CD4-positive, CD25-positive, alpha-beta regulatory T cell (primary cell): ENCODE results near the gene FER1L5. TPM values are rescaled to one million over a fixed set of nuclear protein-coding genes. Genes with fewer than 3 reads are reported as not detected.

Experiments
- ATAC-seq, 2 donors: fragments of 150-1000 bp; cut with Tn5 transposase; one replicate each; pipeline ENCODE4 v1.10.0; 2021; ENCODE audit warnings: low read depth in 2 of 2, moderate number of reproducible peaks in 2 of 2, moderate library complexity in 1 of 2
- DNase-seq, 3 donors: peaks; one replicate each; pipeline versions ENCODE4 v3.0.0 to v3.0.0-alpha.2; 2012 to 2022; ENCODE audit warnings: mixed read lengths in 1 of 3
- H3K27ac ChIP-seq: one replicate; pipeline ENCODE4 v1.7.0; 2013; ENCODE audit warnings: mild to moderate bottlenecking, low read length; ENCODE audit not compliant: insufficient read depth, poor library complexity, severe bottlenecking
- H3K27me3 ChIP-seq: one replicate; pipeline ENCODE4 v1.7.0; 2013; ENCODE audit warnings: low read length; ENCODE audit not compliant: control insufficient read depth, insufficient read depth
- H3K36me3 ChIP-seq: one replicate; pipeline ENCODE4 v1.7.0; 2013; ENCODE audit warnings: mild to moderate bottlenecking, low read length, moderate library complexity; ENCODE audit not compliant: control insufficient read depth, insufficient read depth
- H3K4me1 ChIP-seq: 2 replicates; pipeline ENCODE4 v1.7.0; 2013; ENCODE audit warnings: mild to moderate bottlenecking, low read length; ENCODE audit not compliant: insufficient read depth, control insufficient read depth, poor library complexity, severe bottlenecking
- H3K4me3 ChIP-seq: one replicate; pipeline ENCODE4 v1.7.0; 2013; ENCODE audit warnings: low read depth, mild to moderate bottlenecking, low read length, moderate library complexity
- H3K9me3 ChIP-seq, 2 experiments: 1 replicate in 1 of 2; 2 replicates in 1 of 2; pipeline ENCODE4 v1.7.0; 2013; ENCODE audit warnings: low read length in 2 of 2, mild to moderate bottlenecking in 1 of 2, moderate library complexity in 1 of 2; ENCODE audit not compliant: control insufficient read depth in 2 of 2
- H3K27ac Mint-ChIP-seq, 3 donors: one replicate each; pipeline ENCODE4 v1.8.0; 2020 to 2022; ENCODE audit warnings: mild to moderate bottlenecking in 3 of 3, mixed read lengths in 3 of 3, moderate library complexity in 2 of 3
- H3K27me3 Mint-ChIP-seq: one replicate; pipeline ENCODE4 v1.8.0; 2022; ENCODE audit warnings: mild to moderate bottlenecking, mixed read lengths
- H3K36me3 Mint-ChIP-seq: one replicate; pipeline ENCODE4 v1.8.0; 2020; ENCODE audit warnings: mixed read lengths
- H3K4me1 Mint-ChIP-seq, 4 donors: one replicate each; pipeline ENCODE4 v1.8.0; 2020 to 2022; ENCODE audit warnings: mixed read lengths in 4 of 4, mild to moderate bottlenecking in 1 of 4
- H3K4me3 Mint-ChIP-seq, 4 donors: one replicate each; pipeline ENCODE4 v1.8.0; 2020 to 2022; ENCODE audit warnings: mild to moderate bottlenecking in 4 of 4, mixed read lengths in 4 of 4, moderate library complexity in 3 of 4
- H3K9me3 Mint-ChIP-seq, 7 donors: one replicate each; pipeline ENCODE4 v1.8.0; 2020 to 2022; ENCODE audit warnings: mixed read lengths in 7 of 7, mild to moderate bottlenecking in 3 of 7, moderate library complexity in 2 of 7
- polyA plus RNA-seq, 4 donors: library from polyadenylated mRNA; unstranded; fragments of 300-500 nt; fragmentation: Illumina TruSeq; gene quantifications; one replicate each; pipeline ENCODE4 v1.2.3, GENCODE V29; 2021
- total RNA-seq: library from RNA; stranded (reverse); gene quantifications from one replicate; pipeline ENCODE4 v1.2.3, GENCODE V29; 2022

The FER1L5 gene
- total RNA-seq = not detected
- under 1 TPM in 2 of 4 donors, not detected in 2; 0.03 TPM for polyA plus RNA-seq

GRCh38 chr2:96642564-96643360 is at the start of gene FER1L5:
Gene FER1L5, plus strand, starts transcription at chr2:96642764. Its CDS starts 73 bp downstream, at chr2:96642837.
- H3K4me3 ChIP-seq = no peak within 1 kb of the TSS
- ATAC-seq (no peak), DNase-seq (no peak)
- H3K36me3 Mint-ChIP-seq = no peaks in the 10 kb centered on the region
- H3K27ac ChIP-seq = no peak within 1 kb of the TSS
- H3K9me3 Mint-ChIP-seq = no peaks in the 10 kb centered on the region
- no peaks in the 10 kb centered on the region for H3K27me3 ChIP-seq
- peaks cover 23% of the 10 kb centered on the region for H3K27me3 Mint-ChIP-seq
- H3K4me1 Mint-ChIP-seq = peaks cover 0 to 11% (median 7%) of the 10 kb centered on the region in 4 donors
- H3K27ac Mint-ChIP-seq = no peak within 1 kb of the TSS
- no peak within 1 kb of the TSS for H3K4me3 Mint-ChIP-seq
- H3K36me3 ChIP-seq = no peaks in the 10 kb centered on the region
- peaks cover 4% of the 10 kb centered on the region for H3K4me1 ChIP-seq
- H3K9me3 ChIP-seq = no peaks in the 10 kb centered on the region

- Mint-ChIP-seq H3K4me1 (peaks cover 24 to 48% (median 37%) of the 10 kb centered on the region in 4 donors), H3K36me3 (peaks cover 39% of the 10 kb centered on the region), H3K4me3 (peak overlapping the region; percentile 38 to 74 (median 56)), H3K27ac (peak overlapping the region; percentile 89 to 94 (median 93)), H3K27me3 (no peaks in the 10 kb centered on the region), H3K9me3 (no peaks in the 10 kb centered on the region)
- Histone ChIP-seq H3K9me3 (no peaks in the 10 kb centered on the region), H3K4me3 (peak overlapping the region; percentile 60), H3K27ac (peak overlapping the region; percentile 73), H3K27me3 (no peaks in the 10 kb centered on the region), H3K4me1 (peaks cover 25% of the 10 kb centered on the region), H3K36me3 (peaks cover 35% of the 10 kb centered on the region)
- ATAC-seq (peak; percentile 25 to 29), DNase-seq (no peak)
Measured at GRCh38 chr2:96594282-96594681, 48.3 kb upstream of the FER1L5 start.

GRCh38 chr2:96594691-96595152 is 47.8 kb upstream of the FER1L5 start:
- Mint-ChIP-seq H3K27ac (peak overlapping the region; percentile 89 to 94 (median 93)), H3K27me3 (no peaks in the 10 kb centered on the region), H3K36me3 (peaks cover 43% of the 10 kb centered on the region), H3K4me1 (peaks cover 23 to 46% (median 37%) of the 10 kb centered on the region in 4 donors), H3K9me3 (no peaks in the 10 kb centered on the region), H3K4me3 (peak overlapping the region; percentile 38 to 74 (median 56))
- Histone ChIP-seq H3K27me3 (no peaks in the 10 kb centered on the region), H3K9me3 (no peaks in the 10 kb centered on the region), H3K36me3 (peaks cover 37% of the 10 kb centered on the region), H3K4me1 (peaks cover 25% of the 10 kb centered on the region), H3K27ac (peak overlapping the region; percentile 73), H3K4me3 (peak overlapping the region; percentile 60)
- ATAC-seq (peak; percentile 90), DNase-seq (peak in 2 of 3 donors; percentile 36 to 78)

GRCh38 chr2:96596596-96596995 is 46.0 kb upstream of the FER1L5 start:
- Mint-ChIP-seq H3K27ac (no peak overlapping the region), H3K9me3 (no peaks in the 10 kb centered on the region), H3K27me3 (no peaks in the 10 kb centered on the region), H3K4me1 (peaks cover 17 to 55% (median 37%) of the 10 kb centered on the region in 4 donors), H3K36me3 (peaks cover 52% of the 10 kb centered on the region), H3K4me3 (no peak overlapping the region)
- H3K27me3 ChIP-seq = no peaks in the 10 kb centered on the region
- peaks cover 54% of the 10 kb centered on the region for H3K36me3 ChIP-seq
- H3K4me1 ChIP-seq = peaks cover 28% of the 10 kb centered on the region
- H3K9me3 ChIP-seq = no peaks in the 10 kb centered on the region
- H3K27ac ChIP-seq = no peak overlapping the region
- H3K4me3 ChIP-seq = no peak overlapping the region
- ATAC-seq (no peak), DNase-seq (no peak)

- no peak overlapping the region for H3K27ac ChIP-seq
- H3K9me3 Mint-ChIP-seq = no peaks in the 10 kb centered on the region
- no peak for DNase-seq
- H3K4me1 Mint-ChIP-seq = peaks cover 3 to 27% (median 17%) of the 10 kb centered on the region in 4 donors
- H3K36me3 Mint-ChIP-seq = peaks cover 55% of the 10 kb centered on the region
- H3K4me1 ChIP-seq = peaks cover 13% of the 10 kb centered on the region
- no peak for ATAC-seq
- H3K4me3 ChIP-seq = no peak overlapping the region
- H3K36me3 ChIP-seq = peaks cover 74% of the 10 kb centered on the region
- no peaks in the 10 kb centered on the region for H3K27me3 ChIP-seq
- H3K27me3 Mint-ChIP-seq = no peaks in the 10 kb centered on the region
- H3K9me3 ChIP-seq = no peaks in the 10 kb centered on the region
- peak overlapping the region in 1 of 3 donors; percentile 75 for H3K27ac Mint-ChIP-seq
- H3K4me3 Mint-ChIP-seq = no peak overlapping the region
Measured at GRCh38 chr2:96599941-96600340, 42.6 kb upstream of the FER1L5 start.

- Mint-ChIP-seq H3K4me3 (peak overlapping the region in 1 of 4 donors; percentile 63), H3K27ac (peak overlapping the region in 2 of 3 donors; percentile 62 to 80), H3K9me3 (no peaks in the 10 kb centered on the region), H3K36me3 (peaks cover 67% of the 10 kb centered on the region), H3K27me3 (no peaks in the 10 kb centered on the region), H3K4me1 (peaks cover 0 to 18% (median 12%) of the 10 kb centered on the region in 4 donors)
- ATAC-seq = no peak
- Histone ChIP-seq H3K4me3 (no peak overlapping the region), H3K36me3 (peaks cover 78% of the 10 kb centered on the region), H3K27ac (no peak overlapping the region), H3K4me1 (peaks cover 5% of the 10 kb centered on the region), H3K27me3 (no peaks in the 10 kb centered on the region), H3K9me3 (no peaks in the 10 kb centered on the region)
- peak in 1 of 3 donors; percentile 27 for DNase-seq
Measured at GRCh38 chr2:96601382-96602292, 40.9 kb upstream of the FER1L5 start.

GRCh38 chr2:96602330-96602823 is 40.2 kb upstream of the FER1L5 start:
- Mint-ChIP-seq H3K27me3 (no peaks in the 10 kb centered on the region), H3K4me3 (no peak overlapping the region), H3K4me1 (peaks cover 0 to 18% (median 10%) of the 10 kb centered on the region in 4 donors), H3K27ac (peak overlapping the region; percentile 29 to 80 (median 62)), H3K9me3 (no peaks in the 10 kb centered on the region), H3K36me3 (peaks cover 73% of the 10 kb centered on the region)
- Histone ChIP-seq H3K9me3 (no peaks in the 10 kb centered on the region), H3K4me3 (no peak overlapping the region), H3K4me1 (peaks cover 5% of the 10 kb centered on the region), H3K27me3 (no peaks in the 10 kb centered on the region), H3K36me3 (peaks cover 82% of the 10 kb centered on the region), H3K27ac (no peak overlapping the region)
- DNase-seq (peak in 2 of 3 donors; percentile 11 to 53), ATAC-seq (peak in 1 of 2 donors; percentile 33)
